ENCODE measurements around the gene STX5.

DNA sequence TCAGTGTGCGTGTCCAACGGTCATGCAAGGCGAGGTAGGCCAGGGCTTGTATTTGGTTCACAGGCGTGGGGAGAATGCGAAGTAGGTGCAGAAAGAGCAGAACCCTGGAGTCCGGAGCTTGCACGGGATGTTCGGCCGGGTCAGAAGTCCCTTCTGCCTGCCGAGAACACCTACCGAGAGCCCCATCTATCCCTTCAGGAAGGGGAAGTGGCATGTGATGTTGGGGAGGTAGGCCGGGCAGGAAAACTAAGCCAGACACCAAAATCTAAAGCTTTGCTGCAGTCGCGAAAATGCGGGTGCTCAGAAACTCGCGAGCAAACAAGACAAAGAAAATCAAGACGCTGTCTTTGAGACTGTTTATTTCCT, 61.1 kb downstream of the STX5 start:
- no peak for TF ChIP-seq EZH2phosphoT487 (IDR thresholded peaks at IDR 0.05; ENCODE audit: borderline replicate concordance, low read length)
- TF ChIP-seq, protein P1, sequence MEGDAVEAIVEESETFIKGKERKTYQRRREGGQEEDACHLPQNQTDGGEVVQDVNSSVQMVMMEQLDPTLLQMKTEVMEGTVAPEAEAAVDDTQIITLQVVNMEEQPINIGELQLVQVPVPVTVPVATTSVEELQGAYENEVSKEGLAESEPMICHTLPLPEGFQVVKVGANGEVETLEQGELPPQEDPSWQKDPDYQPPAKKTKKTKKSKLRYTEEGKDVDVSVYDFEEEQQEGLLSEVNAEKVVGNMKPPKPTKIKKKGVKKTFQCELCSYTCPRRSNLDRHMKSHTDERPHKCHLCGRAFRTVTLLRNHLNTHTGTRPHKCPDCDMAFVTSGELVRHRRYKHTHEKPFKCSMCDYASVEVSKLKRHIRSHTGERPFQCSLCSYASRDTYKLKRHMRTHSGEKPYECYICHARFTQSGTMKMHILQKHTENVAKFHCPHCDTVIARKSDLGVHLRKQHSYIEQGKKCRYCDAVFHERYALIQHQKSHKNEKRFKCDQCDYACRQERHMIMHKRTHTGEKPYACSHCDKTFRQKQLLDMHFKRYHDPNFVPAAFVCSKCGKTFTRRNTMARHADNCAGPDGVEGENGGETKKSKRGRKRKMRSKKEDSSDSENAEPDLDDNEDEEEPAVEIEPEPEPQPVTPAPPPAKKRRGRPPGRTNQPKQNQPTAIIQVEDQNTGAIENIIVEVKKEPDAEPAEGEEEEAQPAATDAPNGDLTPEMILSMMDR (IDR thresholded peaks at IDR 0.05; ENCODE audit: low read depth, low read length, poor library complexity, severe bottlenecking), result no peak
